Liver (tissue), 9 donors: ENCODE data around the gene NUDT13. TPM values are rescaled to one million over a fixed set of nuclear protein-coding genes. Genes with fewer than 3 reads are reported as not detected.

Experiments used
- DNase-seq: peaks from one replicate; pipeline ENCODE4 v3.0.0-alpha.2; 2017; ENCODE audit warnings: low spot score
- H3K27ac ChIP-seq, 2 donors: one replicate each; pipeline ENCODE4 v1.7.0; 2013; ENCODE audit warnings: inconsistent platforms in 2 of 2, low read length in 2 of 2, control low read depth in 1 of 2, low read depth in 1 of 2, mild to moderate bottlenecking in 1 of 2
- H3K27me3 ChIP-seq, 4 donors: one replicate each; pipeline versions ENCODE4 v1.6.1 to v1.7.0; 2013; ENCODE audit warnings: low read length in 3 of 4, inconsistent platforms in 1 of 4, mild to moderate bottlenecking in 1 of 4, moderate library complexity in 1 of 4; ENCODE audit not compliant: control insufficient read depth in 4 of 4, insufficient read depth in 4 of 4
- H3K36me3 ChIP-seq, 4 donors: one replicate each; pipeline versions ENCODE4 v1.6.1 to v1.7.0; 2013; ENCODE audit warnings: low read length in 3 of 4, mild to moderate bottlenecking in 3 of 4, low read depth in 1 of 4, moderate library complexity in 1 of 4; ENCODE audit not compliant: control insufficient read depth in 4 of 4, insufficient read depth in 3 of 4
- H3K4me1 ChIP-seq, 4 donors: one replicate each; pipeline versions ENCODE4 v1.6.1 to v1.7.0; 2013; ENCODE audit warnings: low read length in 3 of 4, mild to moderate bottlenecking in 3 of 4, moderate library complexity in 1 of 4; ENCODE audit not compliant: control insufficient read depth in 4 of 4, insufficient read depth in 4 of 4
- H3K4me3 ChIP-seq, 3 donors: one replicate each; pipeline versions ENCODE4 v1.6.1 to v1.7.0; 2013; ENCODE audit warnings: low read length in 3 of 3, control low read depth in 1 of 3, low read depth in 1 of 3, mild to moderate bottlenecking in 1 of 3
- H3K9ac ChIP-seq, 2 donors: one replicate each; pipeline ENCODE4 v1.7.0; 2013; ENCODE audit warnings: low read length in 2 of 2, mild to moderate bottlenecking in 2 of 2, moderate library complexity in 2 of 2, control low read depth in 1 of 2, low read depth in 1 of 2
- H3K9me3 ChIP-seq, 4 donors: one replicate each; pipeline versions ENCODE4 v1.6.1 to v1.7.0; 2013; ENCODE audit warnings: low read length in 3 of 4; ENCODE audit not compliant: control insufficient read depth in 4 of 4
- FOXA1 ChIP-seq: IDR thresholded peaks from 2 replicates; pipeline ENCODE4 v1.6.1; 2016; ENCODE audit warnings: antibody characterized with exemption
- FOXA2 ChIP-seq: IDR thresholded peaks from 2 replicates; pipeline ENCODE4 v1.6.1; 2016; ENCODE audit warnings: antibody characterized with exemption
- GABPA ChIP-seq, 2 donors: IDR thresholded peaks in 1 of 2; conservative IDR thresholded peaks in 1 of 2; 2 replicates each; pipeline ENCODE4 v1.6.1; 2016; ENCODE audit warnings: antibody characterized with exemption in 2 of 2, mild to moderate bottlenecking in 1 of 2, moderate library complexity in 1 of 2
- HNF4A ChIP-seq, 2 donors: conservative IDR thresholded peaks; 2 replicates each; pipeline ENCODE4 v1.6.1; 2016; ENCODE audit warnings: antibody characterized with exemption in 2 of 2, mild to moderate bottlenecking in 2 of 2
- HNF4G ChIP-seq: IDR thresholded peaks from 2 replicates; pipeline ENCODE4 v1.6.1; 2016; ENCODE audit warnings: antibody characterized with exemption
- JUND ChIP-seq, 2 donors: IDR thresholded peaks; 2 replicates each; pipeline ENCODE4 v1.6.1; 2016; ENCODE audit warnings: antibody characterized with exemption in 2 of 2
- NR2F2 ChIP-seq: IDR thresholded peaks from 2 replicates; pipeline ENCODE4 v1.6.1; 2016; ENCODE audit warnings: antibody characterized with exemption
- RAD21 ChIP-seq, 2 donors: IDR thresholded peaks; 2 replicates each; pipeline ENCODE4 v1.6.1; 2016; ENCODE audit warnings: antibody characterized with exemption in 2 of 2, mild to moderate bottlenecking in 2 of 2
- RXRA ChIP-seq, 2 donors: IDR thresholded peaks; 2 replicates each; pipeline ENCODE4 v1.6.1; 2017 to 2018; ENCODE audit warnings: antibody characterized with exemption in 2 of 2, mild to moderate bottlenecking in 1 of 2
- SP1 ChIP-seq: IDR thresholded peaks from 2 replicates; pipeline ENCODE4 v1.6.1; 2018; ENCODE audit warnings: antibody characterized with exemption, mild to moderate bottlenecking
- WGBS: extraction: QIAGEN DNeasy Blood & Tissue Kit; methylation state at CpG from one replicate; pipeline ENCODE4 v1.1.7; 2013; 5-methylcytosine and 5-hydroxymethylcytosine counted together
- polyA plus RNA-seq, 2 donors: library from polyadenylated mRNA; stranded (reverse) in 1 of 2; unstranded in 1 of 2; fragments of 200-250 nt in 1 of 2; fragments of >200 nt in 1 of 2; fragmentation: Nextera tagmentation in 1 of 2; extraction: Ambion mirVana in 1 of 2; gene quantifications; one replicate each; pipeline versions ENCODE4 v1.2.1 to v1.2.3, GENCODE V29; 2013 to 2015
- total RNA-seq, 2 donors: library from RNA; depleted of rRNA; stranded (reverse); fragments of >200 nt; gene quantifications; one replicate each; pipeline ENCODE4 v1.2.3, GENCODE V29; 2014
- TF ChIP-seq, protein P1 (sequence below): fragments of 150-350 bp; IDR thresholded peaks from 2 replicates; pipeline ENCODE4 v1.5.1; 2017; ENCODE audit warnings: improper control_type of control experiment, low read depth, low read length; ENCODE audit not compliant: missing input control
- TF ChIP-seq, protein P2 (sequence below): IDR thresholded peaks from 2 replicates; pipeline ENCODE4 v1.6.1; 2016; ENCODE audit warnings: antibody characterized with exemption
- TF ChIP-seq, protein P3 (sequence below): IDR thresholded peaks from 2 replicates; pipeline ENCODE4 v1.6.1; 2016; ENCODE audit warnings: antibody characterized with exemption, mild to moderate bottlenecking
- TF ChIP-seq, protein P4 (sequence below): IDR thresholded peaks from 2 replicates; pipeline ENCODE4 v1.6.1; 2016; ENCODE audit warnings: antibody characterized with exemption
- TF ChIP-seq, protein P5 (sequence below): IDR thresholded peaks from 2 replicates; pipeline ENCODE4 v1.6.1; 2016; ENCODE audit warnings: antibody characterized with exemption
- donor health status: healthy.
- donor health status: healthy.
- donor health status: healthy.
- donor health status: healthy.
- donor health status: healthy.

NUDT13 gene
- total and polyA plus RNA-seq, 4 donors: 0.60 to 4.0 (median 2.4) TPM

DNA sequence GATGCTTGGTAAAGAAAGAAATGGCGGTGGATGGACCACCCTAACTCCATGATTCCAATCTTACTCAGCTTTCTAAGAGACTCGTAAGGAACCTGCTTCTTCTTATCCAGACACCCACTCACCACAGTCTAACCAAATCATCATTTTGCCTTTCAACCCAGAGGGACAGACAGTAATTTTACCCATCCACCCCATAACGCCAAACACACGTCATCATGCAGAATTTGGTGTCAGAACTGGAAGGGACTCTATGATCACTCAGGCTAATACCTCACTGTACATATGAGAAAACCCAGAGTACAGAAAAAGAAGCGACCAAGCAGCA is 57.2 kb downstream of the NUDT13 start:
- peaks cover 3 to 23% (median 21%) of the 10 kb centered on the region in 4 donors for H3K4me1 ChIP-seq
- peak overlapping the region; percentile 95 to 98 for H3K27ac ChIP-seq
- H3K9ac ChIP-seq: peak overlapping the region; percentile 96 to 99
- H3K36me3 ChIP-seq: peaks cover 0 to 13% (median 10%) of the 10 kb centered on the region in 4 donors
- H3K27me3 ChIP-seq: no peaks in the 10 kb centered on the region
- DNase-seq: no peak
- WGBS: 8% methylated on average over 5 of the region's 5 CpGs
- peak overlapping the region; percentile 77 to 100 (median 84) for H3K4me3 ChIP-seq
- H3K9me3 ChIP-seq: no peaks in the 10 kb centered on the region
- TF ChIP-seq, protein P1, sequence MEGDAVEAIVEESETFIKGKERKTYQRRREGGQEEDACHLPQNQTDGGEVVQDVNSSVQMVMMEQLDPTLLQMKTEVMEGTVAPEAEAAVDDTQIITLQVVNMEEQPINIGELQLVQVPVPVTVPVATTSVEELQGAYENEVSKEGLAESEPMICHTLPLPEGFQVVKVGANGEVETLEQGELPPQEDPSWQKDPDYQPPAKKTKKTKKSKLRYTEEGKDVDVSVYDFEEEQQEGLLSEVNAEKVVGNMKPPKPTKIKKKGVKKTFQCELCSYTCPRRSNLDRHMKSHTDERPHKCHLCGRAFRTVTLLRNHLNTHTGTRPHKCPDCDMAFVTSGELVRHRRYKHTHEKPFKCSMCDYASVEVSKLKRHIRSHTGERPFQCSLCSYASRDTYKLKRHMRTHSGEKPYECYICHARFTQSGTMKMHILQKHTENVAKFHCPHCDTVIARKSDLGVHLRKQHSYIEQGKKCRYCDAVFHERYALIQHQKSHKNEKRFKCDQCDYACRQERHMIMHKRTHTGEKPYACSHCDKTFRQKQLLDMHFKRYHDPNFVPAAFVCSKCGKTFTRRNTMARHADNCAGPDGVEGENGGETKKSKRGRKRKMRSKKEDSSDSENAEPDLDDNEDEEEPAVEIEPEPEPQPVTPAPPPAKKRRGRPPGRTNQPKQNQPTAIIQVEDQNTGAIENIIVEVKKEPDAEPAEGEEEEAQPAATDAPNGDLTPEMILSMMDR: no peak
- TF ChIP-seq, protein P2, sequence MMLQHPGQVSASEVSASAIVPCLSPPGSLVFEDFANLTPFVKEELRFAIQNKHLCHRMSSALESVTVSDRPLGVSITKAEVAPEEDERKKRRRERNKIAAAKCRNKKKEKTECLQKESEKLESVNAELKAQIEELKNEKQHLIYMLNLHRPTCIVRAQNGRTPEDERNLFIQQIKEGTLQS: no peak
- TF ChIP-seq RXRA (IDR thresholded peaks at IDR 0.05) (no peak), SP1 (no peak), FOXA2 (no peak), NR2F2 (no peak), FOXA1 (no peak), RAD21 (IDR thresholded peaks at IDR 0.05) (no peak)
- TF ChIP-seq, protein P3, sequence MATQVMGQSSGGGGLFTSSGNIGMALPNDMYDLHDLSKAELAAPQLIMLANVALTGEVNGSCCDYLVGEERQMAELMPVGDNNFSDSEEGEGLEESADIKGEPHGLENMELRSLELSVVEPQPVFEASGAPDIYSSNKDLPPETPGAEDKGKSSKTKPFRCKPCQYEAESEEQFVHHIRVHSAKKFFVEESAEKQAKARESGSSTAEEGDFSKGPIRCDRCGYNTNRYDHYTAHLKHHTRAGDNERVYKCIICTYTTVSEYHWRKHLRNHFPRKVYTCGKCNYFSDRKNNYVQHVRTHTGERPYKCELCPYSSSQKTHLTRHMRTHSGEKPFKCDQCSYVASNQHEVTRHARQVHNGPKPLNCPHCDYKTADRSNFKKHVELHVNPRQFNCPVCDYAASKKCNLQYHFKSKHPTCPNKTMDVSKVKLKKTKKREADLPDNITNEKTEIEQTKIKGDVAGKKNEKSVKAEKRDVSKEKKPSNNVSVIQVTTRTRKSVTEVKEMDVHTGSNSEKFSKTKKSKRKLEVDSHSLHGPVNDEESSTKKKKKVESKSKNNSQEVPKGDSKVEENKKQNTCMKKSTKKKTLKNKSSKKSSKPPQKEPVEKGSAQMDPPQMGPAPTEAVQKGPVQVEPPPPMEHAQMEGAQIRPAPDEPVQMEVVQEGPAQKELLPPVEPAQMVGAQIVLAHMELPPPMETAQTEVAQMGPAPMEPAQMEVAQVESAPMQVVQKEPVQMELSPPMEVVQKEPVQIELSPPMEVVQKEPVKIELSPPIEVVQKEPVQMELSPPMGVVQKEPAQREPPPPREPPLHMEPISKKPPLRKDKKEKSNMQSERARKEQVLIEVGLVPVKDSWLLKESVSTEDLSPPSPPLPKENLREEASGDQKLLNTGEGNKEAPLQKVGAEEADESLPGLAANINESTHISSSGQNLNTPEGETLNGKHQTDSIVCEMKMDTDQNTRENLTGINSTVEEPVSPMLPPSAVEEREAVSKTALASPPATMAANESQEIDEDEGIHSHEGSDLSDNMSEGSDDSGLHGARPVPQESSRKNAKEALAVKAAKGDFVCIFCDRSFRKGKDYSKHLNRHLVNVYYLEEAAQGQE: no peak
- TF ChIP-seq, protein P4, sequence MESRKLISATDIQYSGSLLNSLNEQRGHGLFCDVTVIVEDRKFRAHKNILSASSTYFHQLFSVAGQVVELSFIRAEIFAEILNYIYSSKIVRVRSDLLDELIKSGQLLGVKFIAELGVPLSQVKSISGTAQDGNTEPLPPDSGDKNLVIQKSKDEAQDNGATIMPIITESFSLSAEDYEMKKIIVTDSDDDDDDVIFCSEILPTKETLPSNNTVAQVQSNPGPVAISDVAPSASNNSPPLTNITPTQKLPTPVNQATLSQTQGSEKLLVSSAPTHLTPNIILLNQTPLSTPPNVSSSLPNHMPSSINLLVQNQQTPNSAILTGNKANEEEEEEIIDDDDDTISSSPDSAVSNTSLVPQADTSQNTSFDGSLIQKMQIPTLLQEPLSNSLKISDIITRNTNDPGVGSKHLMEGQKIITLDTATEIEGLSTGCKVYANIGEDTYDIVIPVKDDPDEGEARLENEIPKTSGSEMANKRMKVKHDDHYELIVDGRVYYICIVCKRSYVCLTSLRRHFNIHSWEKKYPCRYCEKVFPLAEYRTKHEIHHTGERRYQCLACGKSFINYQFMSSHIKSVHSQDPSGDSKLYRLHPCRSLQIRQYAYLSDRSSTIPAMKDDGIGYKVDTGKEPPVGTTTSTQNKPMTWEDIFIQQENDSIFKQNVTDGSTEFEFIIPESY: no peak
- TF ChIP-seq, protein P5, sequence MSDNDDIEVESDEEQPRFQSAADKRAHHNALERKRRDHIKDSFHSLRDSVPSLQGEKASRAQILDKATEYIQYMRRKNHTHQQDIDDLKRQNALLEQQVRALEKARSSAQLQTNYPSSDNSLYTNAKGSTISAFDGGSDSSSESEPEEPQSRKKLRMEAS: no peak

DNA sequence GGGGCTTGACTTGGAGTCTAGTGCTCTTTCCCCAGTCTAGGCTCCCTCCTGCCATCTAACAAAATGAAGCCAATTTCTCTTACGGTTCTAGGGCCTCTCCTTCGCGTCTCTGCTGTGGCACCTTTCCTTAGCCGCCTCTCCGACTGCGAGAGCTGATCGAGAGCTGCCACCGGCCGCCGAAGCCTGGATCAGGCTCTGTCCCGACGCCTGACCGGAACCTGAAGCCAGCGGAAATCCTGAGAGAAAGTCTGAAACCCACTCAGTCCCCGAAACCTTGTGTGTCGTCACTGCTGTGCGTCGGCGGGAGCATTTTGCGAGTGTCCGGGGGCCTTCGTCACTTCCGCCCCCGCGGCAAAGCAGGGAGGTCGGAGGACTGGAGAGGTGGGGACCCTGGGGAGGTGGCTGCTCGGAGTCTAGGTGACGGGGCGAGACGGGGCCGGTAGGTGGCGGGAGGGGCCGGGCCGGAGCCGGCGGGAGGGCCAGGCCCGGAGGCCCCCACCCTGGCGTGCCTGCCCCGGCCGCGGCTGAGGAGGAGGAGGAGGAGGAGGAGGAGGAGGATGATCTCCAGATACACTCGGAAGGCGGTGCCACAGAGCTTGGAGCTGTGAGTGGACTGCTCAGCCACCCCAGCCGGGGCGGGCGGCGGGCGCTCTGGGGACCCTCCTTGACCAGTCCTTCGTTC is 57.7 kb downstream of the NUDT13 start, which contains the start of the genes ECD and FAM149B1:
Gene ECD (minus strand): TSS at position 226 of the 682 bp plus-strand sequence. CDS start 4,071 bp downstream, outside the sequence.
Gene FAM149B1 (plus strand): TSS at position 337 of the 682 bp plus-strand sequence. CDS start 221 bp downstream, at position 558.
- Histone ChIP-seq H3K36me3 (peaks cover 0 to 8% (median 5%) of the 10 kb centered on the region in 4 donors), H3K27ac (peak within 1 kb of the TSS; percentile 95 to 98), H3K9ac (peak within 1 kb of the TSS; percentile 96 to 99), H3K4me3 (peak within 1 kb of the TSS; percentile 77 to 100 (median 84)), H3K4me1 (peaks cover 3 to 23% (median 21%) of the 10 kb centered on the region in 4 donors), H3K9me3 (no peaks in the 10 kb centered on the region), H3K27me3 (no peaks in the 10 kb centered on the region)
- under 1% methylated on average over 49 of the region's 49 CpGs for WGBS
- DNase-seq: peak; percentile 93
- TF ChIP-seq GABPA (IDR thresholded peaks at IDR 0.05 in 1 of 2, conservative IDR thresholded peaks at IDR 0.05 in 1 of 2) (peak; percentile 91 to 98), JUND (IDR thresholded peaks at IDR 0.05) (no peak), NR2F2 (no peak), FOXA2 (no peak), HNF4A (conservative IDR thresholded peaks at IDR 0.05) (no peak), HNF4G (no peak)
- TF ChIP-seq, protein P1: no peak
- TF ChIP-seq, protein P4: peak; percentile 47
- TF ChIP-seq, protein P2: no peak
